Neutrophil (primary cell): Measurements from ENCODE around the gene TRIM23.
"Not testable (repeated sequence)": the region's sequence is repeated elsewhere in the genome, so short reads cannot be mapped to it uniquely, and the experiment has no call there.

Experiments used
- H3K27ac ChIP-seq: fragments of 200-600 bp; sonication (generic); 2 replicates; pipeline ENCODE4 v1.5.1; 2016; ENCODE audit warnings: mild to moderate bottlenecking, moderate library complexity
- H3K27me3 ChIP-seq: fragments of 200-600 bp; sonication (generic); 2 replicates; pipeline ENCODE4 v1.6.0; 2016; ENCODE audit warnings: mild to moderate bottlenecking
- H3K36me3 ChIP-seq: fragments of 200-600 bp; sonication (generic); 2 replicates; pipeline ENCODE4 v1.5.1; 2017
- H3K4me1 ChIP-seq, 2 experiments: fragments of 200-600 bp in 1 of 2; sonication (generic) in 1 of 2; 1 replicate in 1 of 2; 2 replicates in 1 of 2; pipeline versions ENCODE4 v1.5.1 to v1.6.1; 2013 to 2016; ENCODE audit warnings: low read depth in 1 of 2, low read length in 1 of 2, mild to moderate bottlenecking in 1 of 2, moderate library complexity in 1 of 2; ENCODE audit not compliant: control insufficient read depth in 1 of 2, insufficient read depth in 1 of 2
- H3K4me3 ChIP-seq, 2 experiments: fragments of 200-600 bp in 1 of 2; sonication (generic) in 1 of 2; 1 replicate in 1 of 2; 2 replicates in 1 of 2; pipeline ENCODE4 v1.5.1; 2013 to 2016; ENCODE audit warnings: low read depth in 1 of 2, low read length in 1 of 2, mild to moderate bottlenecking in 1 of 2, moderate library complexity in 1 of 2
- H3K9me3 ChIP-seq: fragments of 200-600 bp; sonication (generic); 2 replicates; pipeline ENCODE4 v1.5.1; 2016
- TF ChIP-seq, protein P1 (sequence below): fragments of 200-600 bp; sonication (generic); IDR thresholded peaks from 2 replicates; pipeline ENCODE4 v1.5.1; 2016; ENCODE audit warnings: antibody characterized with exemption

TRIM23 gene

DNA sequence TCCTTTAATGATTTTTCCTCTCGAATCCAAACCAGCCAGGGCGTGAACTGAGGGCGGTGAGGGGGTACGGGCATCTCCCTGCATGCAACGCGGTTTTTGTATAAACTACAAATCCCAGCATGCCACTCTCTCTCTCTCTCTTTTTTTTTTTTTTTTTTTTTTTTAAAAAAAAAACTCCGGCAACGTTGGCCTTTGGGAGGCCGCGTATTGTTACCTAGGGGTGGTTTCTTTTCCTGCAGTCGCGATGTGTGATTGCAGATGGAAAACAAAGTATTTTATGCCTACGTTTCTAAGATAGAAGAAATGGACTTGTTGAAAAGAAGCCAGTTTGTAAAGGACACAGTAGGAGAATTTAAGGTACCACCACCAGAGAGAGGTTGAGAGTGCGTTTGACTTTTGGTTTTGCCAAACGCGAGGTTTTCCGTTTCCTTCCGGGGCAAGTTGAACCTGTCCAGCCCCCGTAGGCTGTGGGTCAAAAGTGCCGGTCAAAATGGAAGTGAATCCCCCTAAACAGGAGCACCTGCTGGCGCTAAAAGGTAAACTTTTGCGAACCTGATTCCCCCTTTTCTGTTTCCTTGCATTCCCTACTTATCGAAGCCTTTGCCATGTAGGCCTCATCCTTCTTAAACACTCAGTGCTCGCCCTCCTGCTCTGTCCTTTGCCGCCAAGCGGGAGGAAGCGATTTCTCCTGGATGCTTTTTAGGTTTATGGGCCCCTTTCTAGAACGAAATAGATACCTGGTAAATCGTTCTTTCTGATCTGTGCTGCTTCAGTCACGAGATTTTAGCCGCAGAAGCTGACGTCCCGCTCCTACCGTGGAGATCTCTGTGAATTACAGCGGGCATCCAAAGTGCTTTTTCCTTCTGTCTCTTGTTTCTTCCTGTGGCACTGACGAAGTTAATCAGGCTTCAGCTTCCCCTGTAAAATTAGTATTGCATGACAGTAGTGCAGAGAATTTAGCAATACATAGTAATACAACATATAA lies 730 bp upstream of the TRIM23 start, which contains the start of the genes SHLD3 and TRAPPC13:
Gene SHLD3, plus strand, starts transcription at position 457 of the 985 bp plus-strand sequence. CDS start 4,561 bp downstream, outside the sequence.
Gene TRAPPC13, plus strand, starts transcription at position 457 of the 985 bp plus-strand sequence. Its CDS starts 34 bp downstream, at position 491.
- peaks cover 14% of the 10 kb centered on the region for H3K36me3 ChIP-seq
- H3K27ac ChIP-seq = peak within 1 kb of the TSS; percentile 89
- no peaks in the 10 kb centered on the region for H3K9me3 ChIP-seq
- H3K4me1 ChIP-seq = peaks cover 33% of the 10 kb centered on the region in 2 experiments
- TF ChIP-seq, protein P1, sequence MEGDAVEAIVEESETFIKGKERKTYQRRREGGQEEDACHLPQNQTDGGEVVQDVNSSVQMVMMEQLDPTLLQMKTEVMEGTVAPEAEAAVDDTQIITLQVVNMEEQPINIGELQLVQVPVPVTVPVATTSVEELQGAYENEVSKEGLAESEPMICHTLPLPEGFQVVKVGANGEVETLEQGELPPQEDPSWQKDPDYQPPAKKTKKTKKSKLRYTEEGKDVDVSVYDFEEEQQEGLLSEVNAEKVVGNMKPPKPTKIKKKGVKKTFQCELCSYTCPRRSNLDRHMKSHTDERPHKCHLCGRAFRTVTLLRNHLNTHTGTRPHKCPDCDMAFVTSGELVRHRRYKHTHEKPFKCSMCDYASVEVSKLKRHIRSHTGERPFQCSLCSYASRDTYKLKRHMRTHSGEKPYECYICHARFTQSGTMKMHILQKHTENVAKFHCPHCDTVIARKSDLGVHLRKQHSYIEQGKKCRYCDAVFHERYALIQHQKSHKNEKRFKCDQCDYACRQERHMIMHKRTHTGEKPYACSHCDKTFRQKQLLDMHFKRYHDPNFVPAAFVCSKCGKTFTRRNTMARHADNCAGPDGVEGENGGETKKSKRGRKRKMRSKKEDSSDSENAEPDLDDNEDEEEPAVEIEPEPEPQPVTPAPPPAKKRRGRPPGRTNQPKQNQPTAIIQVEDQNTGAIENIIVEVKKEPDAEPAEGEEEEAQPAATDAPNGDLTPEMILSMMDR = peak; percentile 26
- peak within 1 kb of the TSS; percentile 87 to 91 for H3K4me3 ChIP-seq
- no peaks in the 10 kb centered on the region for H3K27me3 ChIP-seq

DNA sequence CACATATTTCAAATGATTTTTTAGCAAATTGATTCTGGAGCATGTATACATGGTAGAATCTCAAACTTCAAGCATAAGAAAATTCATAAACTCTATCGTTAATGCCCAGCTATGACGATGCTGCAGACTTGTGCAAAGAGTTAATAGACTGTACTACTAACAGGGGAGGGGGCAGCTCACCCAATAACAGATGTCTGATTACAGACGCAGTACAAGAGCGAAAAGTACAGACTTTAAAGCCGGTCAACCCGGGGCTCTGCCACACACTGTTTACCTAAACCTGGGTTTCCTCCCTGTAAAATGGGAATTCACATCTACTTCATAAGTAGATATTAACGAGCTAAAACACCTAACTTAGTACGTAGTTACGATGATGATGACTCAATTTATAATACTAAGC lies 651 bp downstream of the TRIM23 start:
- Histone ChIP-seq H3K4me3 (peak overlapping the region; percentile 87 to 91), H3K36me3 (peaks cover 1% of the 10 kb centered on the region), H3K27me3 (no peaks in the 10 kb centered on the region), H3K9me3 (no peaks in the 10 kb centered on the region), H3K4me1 (peaks cover 33% of the 10 kb centered on the region in 2 experiments), H3K27ac (peak overlapping the region; percentile 89)
- TF ChIP-seq, protein P1 = no peak

DNA sequence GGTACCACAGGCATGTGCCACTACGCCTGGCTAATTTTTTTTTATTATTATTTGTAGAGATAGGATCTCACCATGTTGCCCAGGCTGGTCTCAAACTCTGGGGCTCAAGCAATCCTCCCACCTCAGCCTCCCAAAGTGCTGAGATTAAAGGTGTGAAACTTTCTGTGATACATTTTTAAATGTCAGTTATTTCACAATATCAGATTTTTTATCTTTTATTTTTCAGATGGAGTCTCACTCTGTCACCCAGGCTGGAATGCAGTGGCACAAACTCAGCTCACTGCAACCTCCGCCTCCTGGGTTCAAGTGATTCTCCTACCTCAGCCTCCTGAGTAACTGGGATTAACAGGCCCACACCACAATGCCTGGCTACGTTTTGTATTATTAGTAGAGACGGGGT lies 2.2 kb downstream of the TRIM23 start:
- not testable (repeated sequence) for H3K36me3 ChIP-seq, H3K27ac ChIP-seq, H3K4me3 ChIP-seq, H3K27me3 ChIP-seq, H3K9me3 ChIP-seq
- peaks cover 33% of the 10 kb centered on the region in 2 experiments for H3K4me1 ChIP-seq

DNA sequence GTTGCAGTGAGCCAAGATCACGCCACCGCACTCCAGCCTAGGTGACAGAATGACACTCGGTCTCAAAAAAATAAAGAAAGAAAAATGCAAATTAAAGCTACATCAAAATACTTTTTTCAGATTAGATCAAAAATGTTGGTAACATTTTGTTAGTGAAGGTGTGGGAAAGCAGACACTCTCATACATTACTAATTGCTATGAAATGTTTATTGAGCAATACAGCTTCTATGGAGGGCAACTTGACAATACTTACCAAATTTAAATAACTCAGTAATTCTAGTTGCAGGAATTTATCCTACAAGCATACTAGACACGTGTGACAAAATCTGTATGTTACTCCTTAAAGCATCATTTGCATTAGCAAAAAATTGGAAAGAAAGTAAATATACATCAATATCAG lies 4.1 kb downstream of the TRIM23 start:
- Histone ChIP-seq H3K27me3 (no peaks in the 10 kb centered on the region), H3K4me3 (no peak overlapping the region), H3K4me1 (peaks cover 20 to 22% of the 10 kb centered on the region in 2 experiments), H3K27ac (no peak overlapping the region), H3K36me3 (peaks cover 20% of the 10 kb centered on the region), H3K9me3 (no peaks in the 10 kb centered on the region)
- TF ChIP-seq, protein P1 = no peak

DNA sequence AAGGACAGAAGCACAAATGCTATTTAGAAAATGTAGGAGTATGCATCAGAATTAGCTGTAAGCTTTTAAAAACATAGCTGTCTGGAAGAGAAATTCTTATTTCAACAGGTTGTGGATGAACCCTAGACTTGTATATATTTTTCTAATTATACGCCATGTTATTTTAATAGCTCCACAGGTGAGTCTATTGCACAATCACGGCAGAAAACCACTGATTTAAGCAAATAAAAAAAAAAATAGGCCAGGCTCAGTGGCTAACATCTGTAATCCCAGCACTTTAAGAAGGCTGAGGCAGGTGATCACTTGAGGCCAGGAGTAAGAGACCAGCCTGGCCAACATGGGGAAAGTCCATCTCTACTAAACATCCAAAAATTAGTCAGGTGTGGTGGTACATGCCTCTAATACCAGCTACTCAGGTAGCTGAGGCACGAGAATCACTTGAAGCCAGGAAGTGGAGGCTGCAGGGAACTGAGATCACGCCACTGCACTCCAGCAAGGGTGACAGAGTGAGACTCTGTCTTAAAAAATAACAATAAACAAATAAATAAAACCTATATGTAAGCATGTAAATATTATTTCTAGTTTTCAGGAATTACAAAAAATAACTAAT lies 11.7 kb downstream of the TRIM23 start:
- H3K27me3 ChIP-seq = no peaks in the 10 kb centered on the region
- TF ChIP-seq, protein P1 = no peak
- H3K36me3 ChIP-seq = peaks cover 83% of the 10 kb centered on the region

More for the DNA sequence above, 11.7 kb downstream of the TRIM23 start:
- Histone ChIP-seq H3K4me1 (no peaks in the 10 kb centered on the region), H3K9me3 (no peaks in the 10 kb centered on the region), H3K27ac (no peak overlapping the region), H3K4me3 (no peak overlapping the region)
